Hypothalamus (tissue), 51 donors: ENCODE results near the gene PRC1.
A peak's percentile ranks its signal among the peaks of the same experiment; 100 is the strongest.
"Not testable (repeated sequence)": the region's sequence is repeated elsewhere in the genome, so short reads cannot be mapped to it uniquely, and the experiment has no call there.

ENCODE experiments used
- DNase-seq, 51 donors: peaks; one replicate each; lab custom pipeline; 2025; lab: John Stamatoyannopoulos, UW

The PRC1 gene

DNA sequence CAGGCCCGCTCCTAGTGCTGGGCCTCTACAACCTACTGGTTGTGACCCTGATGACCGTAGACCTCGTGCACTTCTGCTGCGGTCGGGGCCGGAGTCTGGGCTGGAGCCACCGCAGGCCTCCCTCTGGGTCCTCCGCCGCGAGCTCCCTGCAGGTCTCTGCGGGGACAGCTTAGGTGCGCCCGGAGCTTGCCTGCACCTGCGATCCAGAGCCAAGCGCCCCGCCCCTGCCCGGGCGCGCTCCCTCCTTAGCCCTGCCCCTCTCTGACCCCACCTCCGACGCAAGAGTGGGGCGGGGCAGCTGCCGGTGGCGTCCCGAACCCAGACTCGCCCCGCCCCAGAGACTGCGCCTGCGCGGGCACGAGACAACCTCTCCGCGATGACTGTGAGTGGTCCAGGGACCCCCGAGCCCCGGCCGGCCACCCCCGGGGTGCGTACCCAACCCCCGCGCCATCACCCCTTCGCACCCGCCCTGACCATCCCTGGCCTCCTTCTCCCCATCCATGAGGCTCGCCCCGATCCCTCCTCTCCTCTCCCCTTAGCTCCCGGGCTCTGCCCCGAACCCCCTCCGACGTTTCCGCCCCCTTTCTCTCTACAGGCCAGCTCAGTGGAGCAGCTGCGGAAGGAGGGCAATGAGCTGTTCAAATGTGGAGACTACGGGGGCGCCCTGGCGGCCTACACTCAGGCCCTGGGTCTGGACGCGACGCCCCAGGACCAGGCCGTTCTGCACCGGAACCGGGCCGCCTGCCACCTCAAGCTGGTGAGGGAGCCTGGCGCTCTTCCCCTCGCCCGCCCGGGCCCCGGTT is 59.2 kb downstream of the PRC1 start, which contains the start of gene UNC45A:
Gene UNC45A (plus strand): TSS at position 337 of the 803 bp plus-strand sequence. CDS start 40 bp downstream, at position 377.
- DNase-seq: peak; percentile 34 to 93 (median 82)

GRCh38 chr15:90934256-90934948 is 59.9 kb downstream of the PRC1 start:
- peak; percentile 17 to 91 (median 69) for DNase-seq

DNA sequence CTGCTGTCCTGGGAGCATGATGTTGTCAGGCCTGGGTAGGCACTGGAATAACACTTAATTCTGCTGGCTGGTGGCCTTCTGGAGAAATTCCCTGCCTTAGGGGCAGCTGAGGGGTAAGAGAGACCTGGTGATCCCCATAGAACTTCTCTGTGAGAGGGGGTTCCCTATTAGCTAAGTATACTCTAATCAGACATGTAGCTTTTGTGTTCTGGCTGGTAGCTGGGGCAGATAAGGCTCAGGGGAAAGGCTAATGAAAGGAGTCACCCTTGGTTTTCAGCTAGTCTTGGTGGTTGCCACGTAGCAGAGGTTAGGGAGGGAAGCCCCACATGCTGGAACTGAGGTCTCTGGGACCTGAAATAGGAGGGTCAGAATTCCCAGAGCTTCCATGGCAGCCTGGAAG is 61.0 kb downstream of the PRC1 start:
- DNase-seq: no peak

GRCh38 chr15:90932660-90932991 is 61.7 kb downstream of the PRC1 start:
- DNase-seq: no peak

DNA sequence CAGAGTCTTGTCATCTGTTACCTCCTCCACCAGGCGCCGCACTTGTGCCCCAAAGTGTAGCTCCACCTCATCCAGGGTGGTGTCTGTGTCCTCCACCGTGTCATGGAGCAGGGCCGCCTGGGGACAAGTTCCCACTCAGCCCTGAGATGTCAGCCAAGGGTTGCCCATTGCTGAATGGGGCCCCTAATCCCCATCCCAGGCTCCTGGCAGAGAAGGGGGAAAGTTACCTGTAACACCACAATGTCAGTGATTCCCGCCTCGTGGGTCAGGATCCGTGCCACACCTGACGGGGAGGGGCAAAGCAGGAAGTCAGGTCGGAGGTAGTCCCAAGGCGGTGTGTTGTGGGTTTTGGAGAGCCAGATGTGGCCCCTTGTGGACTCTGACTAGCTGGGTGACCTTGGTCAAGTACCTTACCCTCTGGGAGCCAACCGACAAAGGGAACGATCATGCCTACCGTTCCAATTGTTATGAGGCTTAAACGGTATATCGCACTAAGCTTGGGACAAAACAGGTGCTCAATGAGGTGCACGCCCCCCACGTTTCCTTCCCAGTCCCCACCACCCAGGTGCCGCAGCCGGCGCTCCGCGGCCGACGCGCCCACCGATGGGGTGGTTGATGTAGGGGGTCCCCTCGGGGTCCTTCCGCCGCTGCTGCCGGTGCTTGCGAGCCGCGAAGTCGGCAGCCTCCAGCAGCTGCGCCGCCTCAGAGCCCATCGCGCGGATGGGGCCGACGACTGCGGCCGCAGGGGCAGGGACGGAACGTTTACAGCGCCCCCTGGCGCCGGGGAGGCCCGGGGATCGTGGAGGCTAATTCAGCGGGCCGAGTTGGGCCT is 62.3 kb downstream of the PRC1 start, which contains the start of gene HDDC3:
Gene HDDC3 (minus strand): TSS at position 722 of the 832 bp plus-strand sequence. CDS start 9 bp downstream, at position 713.
- DNase-seq: peak in 50 of 51 donors; percentile 27 to 92 (median 72)

- DNase-seq: peak in 1 of 51 donors; percentile 13
Measured at GRCh38 chr15:90931575-90931827, 62.8 kb downstream of the PRC1 start.

DNA sequence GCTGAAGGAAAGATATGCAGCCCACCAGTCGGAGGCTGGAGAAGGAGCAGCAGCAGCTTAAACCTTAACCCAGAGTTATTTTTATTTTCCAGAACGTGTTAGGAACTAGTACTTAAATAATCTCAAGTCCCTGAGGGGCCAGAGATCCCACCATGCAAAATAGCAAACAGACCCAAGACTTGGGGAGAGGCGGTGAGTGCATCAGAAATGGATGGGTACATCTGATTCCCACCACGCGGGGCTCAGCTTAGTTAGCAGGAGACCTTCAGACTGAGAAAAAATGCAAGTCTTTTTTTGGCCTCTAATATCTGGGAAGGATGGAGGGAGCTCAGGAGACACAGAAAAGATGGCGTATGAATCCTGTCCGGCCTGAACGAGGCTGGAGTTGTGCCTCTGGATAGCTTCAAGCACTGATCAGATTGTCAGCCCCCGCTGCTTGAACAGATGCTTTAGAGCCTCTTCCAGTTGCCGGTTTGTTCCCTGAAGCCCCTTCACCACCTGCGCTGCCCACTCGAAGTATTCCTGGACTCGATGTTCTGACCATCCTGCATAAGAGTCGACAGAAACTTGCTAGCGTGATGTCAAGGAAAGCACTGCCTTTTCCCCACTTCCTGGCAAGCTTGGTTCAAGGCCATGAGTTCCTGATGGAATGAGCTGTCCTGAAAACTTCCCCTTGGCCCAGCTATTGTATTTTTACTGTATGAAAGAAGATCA is 63.3 kb downstream of the PRC1 start:
- DNase-seq: no peak

DNA sequence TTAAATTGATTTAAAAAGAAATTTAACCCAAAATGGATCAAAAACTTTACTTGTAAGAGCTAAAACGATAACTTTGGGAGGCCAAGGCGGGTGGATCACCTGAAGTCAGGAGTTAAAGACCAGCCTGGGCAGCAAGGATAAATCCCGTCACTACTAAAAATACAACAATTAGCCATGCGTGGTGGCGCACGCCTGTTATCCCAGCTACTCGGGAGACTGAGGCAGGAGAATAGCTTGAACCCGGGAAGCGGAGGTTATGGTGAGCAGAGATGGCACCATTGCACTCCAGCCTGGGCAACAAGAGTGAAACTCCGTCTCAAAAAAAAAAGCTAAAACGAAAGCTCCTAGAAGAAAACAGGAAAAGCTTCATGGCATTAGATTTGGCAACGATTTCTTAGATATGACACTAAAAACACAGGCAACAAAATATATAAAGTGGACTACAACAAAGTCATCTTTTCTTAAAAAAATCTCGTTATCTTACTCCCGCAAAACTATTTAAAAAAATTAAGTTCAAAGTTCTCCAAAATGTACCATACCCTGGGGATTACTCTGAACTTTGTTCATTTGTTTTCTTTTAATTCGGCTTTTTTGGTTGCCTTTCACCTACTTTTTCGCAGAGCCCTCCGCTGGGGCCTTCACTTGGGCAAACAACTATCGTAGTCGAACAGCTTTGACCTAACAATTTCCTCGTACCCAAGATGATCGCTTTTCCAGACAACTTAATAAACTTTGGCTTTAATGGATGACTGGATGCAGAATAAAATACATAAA is 64.9 kb downstream of the PRC1 start:
- DNase-seq: peak in 1 of 51 donors; percentile 27

- DNase-seq: not testable (repeated sequence)
Measured at GRCh38 chr15:90928106-90928505, 66.2 kb downstream of the PRC1 start.

DNA sequence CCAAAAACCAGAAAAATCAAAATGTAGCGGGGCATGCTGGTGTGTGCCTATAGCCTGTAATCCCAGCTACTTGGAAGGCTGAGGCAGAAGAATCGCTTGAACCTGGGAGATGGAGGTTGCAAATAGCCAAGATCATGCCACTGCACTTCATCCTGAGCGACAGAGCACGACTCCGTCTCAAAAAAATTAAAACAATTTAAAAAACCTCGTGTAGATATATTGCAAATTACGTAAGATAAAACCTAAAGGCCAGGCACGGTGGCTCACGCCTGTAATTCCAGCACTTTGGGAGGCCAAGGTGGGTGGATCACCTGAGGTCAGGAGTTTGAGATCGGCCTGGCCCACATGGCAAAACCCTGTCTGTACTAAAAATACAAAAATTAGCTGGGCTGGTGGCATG is 67.6 kb downstream of the PRC1 start:
- not testable (repeated sequence) for DNase-seq

DNA sequence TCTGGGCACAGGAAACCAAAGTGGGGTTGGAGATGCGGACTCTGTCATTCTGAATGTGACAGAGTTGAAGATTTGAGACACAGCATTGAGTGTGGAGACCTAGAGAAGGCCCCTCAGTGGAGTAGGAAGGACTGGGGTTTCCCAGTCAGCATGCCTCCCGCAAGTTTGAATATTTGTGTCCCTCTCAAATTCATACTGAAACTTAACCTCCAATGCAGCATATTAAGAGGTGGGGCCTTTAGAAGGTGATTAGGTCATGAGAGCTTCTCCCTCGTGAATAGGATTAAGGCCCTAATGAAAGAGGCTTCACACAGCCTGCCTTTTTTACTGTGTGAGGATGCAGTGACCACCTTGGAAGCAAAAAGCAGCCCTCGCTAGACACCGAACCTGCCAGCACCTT is 70.0 kb downstream of the PRC1 start:
- DNase-seq: no peak

DNA sequence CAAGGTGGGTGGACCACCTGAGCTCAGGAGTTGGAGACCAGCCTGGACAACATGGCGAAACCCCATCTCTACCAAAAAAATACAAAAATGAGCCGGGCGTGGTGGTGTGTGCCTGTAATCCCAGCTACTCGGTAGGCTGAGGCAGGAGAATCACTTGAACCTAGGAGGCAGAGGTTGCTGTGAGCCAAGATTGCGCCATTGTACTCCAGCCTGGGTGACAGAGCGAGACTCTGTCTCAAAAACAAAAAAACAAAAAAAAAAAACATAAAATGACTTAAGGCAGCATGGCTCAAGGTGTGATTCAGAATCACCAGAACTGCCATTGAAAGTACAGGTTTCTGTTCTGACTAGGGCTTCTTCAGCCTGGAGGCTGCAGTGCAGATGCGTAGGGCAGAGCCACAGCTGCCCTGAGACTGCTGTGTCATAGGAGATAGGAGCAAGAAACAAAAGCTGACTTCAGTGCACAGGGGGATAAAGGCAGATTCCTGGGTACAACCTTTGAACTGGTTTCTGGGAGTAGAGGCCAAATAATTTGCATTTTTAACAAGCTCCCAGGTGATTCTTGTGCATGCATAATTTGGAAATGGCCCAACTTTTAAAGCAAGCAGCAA is 71.5 kb downstream of the PRC1 start:
- not testable (repeated sequence) for DNase-seq

DNA sequence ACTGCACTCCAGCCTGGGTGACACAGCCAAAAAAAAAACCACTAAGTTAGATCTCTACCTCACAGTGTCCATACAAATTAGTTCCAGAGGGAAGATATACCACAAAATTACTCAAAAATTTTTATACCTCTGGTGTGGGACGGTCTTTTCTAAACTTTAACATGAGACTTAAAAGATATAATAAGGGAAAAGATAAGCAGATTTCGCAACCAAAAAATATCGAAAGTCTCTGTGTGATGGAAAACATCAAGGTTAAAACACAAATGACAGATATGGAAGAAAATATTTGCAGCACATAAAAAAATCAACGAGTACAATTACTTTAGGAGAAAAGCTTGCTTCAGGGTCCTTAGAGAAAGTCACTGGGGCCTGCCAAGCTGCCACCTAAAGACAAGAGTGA is 72.4 kb downstream of the PRC1 start:
- DNase-seq: no peak

- no peak for DNase-seq
Measured at GRCh38 chr15:90918835-90919234, 75.5 kb downstream of the PRC1 start.

DNA sequence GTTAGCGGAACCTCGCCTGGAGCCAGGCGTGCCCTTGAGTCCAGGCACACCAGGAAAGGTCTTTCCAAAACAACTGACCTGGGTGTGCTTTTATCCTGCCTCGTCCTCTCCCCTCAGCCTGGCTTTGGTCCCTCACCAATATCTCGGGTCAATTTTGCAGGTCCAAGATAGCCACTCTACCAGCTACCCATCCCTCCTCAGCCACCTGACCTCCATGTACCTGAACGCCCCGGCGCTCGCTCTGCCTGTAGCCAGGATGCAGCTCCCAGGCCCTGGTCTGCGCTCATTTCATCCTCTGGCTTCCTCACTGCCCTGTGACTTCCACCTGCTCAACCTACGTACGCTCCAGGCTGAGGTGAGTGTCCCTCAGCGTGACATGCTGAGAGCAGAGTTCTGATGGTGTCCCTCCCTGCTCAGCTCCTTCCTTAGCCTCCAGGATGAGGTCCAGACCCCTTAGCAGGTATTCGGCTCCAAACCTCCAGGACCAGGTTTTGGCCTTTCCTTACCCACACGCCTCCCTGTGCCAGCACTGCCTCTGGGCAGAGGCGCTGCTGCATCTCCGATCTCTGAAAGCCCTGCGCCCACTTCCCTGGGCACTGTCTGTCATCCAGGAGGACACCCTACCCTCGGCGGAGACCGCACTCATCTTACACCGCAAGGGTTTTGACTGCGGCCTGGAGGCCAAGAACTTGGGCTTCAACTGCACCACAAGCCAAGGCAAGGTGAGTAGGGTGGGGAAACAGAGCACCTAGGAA is 76.1 kb downstream of the PRC1 start:
- no peak for DNase-seq

- no peak for DNase-seq
Measured at GRCh38 chr15:90917569-90917968, 76.8 kb downstream of the PRC1 start.

- DNase-seq: no peak
Measured at GRCh38 chr15:90916461-90916860, 77.9 kb downstream of the PRC1 start.
